ENCODE measurements around the gene WDR88.
"Not testable (repeated sequence)": the region's sequence is repeated elsewhere in the genome, so short reads cannot be mapped to it uniquely, and the experiment has no call there.

WDR88 gene

DNA sequence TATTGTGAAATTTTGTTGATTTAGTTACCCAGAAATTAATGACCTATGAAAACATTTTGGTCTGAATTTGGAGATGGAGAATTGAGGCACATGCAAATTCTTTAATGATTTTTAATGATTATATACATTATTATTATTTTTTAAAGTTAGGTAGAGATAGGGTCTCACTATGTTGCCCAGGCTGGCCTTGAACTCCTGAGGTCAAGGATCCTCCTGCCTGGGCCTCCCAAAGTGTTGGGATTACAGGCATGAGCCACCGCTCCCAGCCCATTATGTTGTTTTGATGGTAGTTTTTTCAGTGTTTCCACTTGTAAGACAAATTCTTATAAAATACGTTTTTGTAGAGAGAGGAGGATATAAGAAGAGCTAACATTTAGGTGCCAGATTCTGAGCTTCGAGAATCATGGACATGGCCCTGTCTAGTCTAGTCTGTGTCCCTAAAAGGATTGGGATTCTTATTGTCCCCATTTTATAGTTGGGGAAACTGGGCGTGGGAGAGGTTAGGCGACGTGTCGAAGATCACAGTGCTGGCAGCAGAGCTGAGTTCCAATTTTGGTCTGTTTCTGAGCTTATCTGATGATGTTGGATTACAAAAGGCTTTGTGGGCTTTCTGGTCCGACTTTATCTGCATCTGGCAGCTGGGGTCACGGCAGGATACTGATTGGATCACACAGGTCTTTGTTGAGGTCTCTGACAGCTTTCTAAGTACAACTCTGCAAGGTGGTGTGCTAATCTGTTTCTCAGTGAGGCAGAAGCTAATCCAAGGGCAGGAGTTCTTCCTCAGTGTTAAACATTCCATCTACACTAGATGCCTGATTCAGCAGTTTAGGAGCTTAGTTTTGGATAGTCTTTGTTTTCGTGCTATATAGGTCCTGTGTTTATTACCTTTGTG lies 7.5 kb upstream of the WDR88 start:
- no peaks in the 10 kb centered on the region for H3K27me3 ChIP-seq
- DNase-seq = no peak
- TF ChIP-seq, protein P1, sequence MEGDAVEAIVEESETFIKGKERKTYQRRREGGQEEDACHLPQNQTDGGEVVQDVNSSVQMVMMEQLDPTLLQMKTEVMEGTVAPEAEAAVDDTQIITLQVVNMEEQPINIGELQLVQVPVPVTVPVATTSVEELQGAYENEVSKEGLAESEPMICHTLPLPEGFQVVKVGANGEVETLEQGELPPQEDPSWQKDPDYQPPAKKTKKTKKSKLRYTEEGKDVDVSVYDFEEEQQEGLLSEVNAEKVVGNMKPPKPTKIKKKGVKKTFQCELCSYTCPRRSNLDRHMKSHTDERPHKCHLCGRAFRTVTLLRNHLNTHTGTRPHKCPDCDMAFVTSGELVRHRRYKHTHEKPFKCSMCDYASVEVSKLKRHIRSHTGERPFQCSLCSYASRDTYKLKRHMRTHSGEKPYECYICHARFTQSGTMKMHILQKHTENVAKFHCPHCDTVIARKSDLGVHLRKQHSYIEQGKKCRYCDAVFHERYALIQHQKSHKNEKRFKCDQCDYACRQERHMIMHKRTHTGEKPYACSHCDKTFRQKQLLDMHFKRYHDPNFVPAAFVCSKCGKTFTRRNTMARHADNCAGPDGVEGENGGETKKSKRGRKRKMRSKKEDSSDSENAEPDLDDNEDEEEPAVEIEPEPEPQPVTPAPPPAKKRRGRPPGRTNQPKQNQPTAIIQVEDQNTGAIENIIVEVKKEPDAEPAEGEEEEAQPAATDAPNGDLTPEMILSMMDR (IDR thresholded peaks at IDR 0.05; ENCODE audit: low read depth, low read length) = no peak

GRCh38 chr19:33125929-33126388 lies 6.0 kb upstream of the WDR88 start:
- no peaks in the 10 kb centered on the region for H3K9me3 ChIP-seq
- H3K4me1 ChIP-seq = 0 out of 2 replicates have a peak, but pooled peaks cover 6% of the 10 kb centered on the region
- no peaks in the 10 kb centered on the region for H3K27me3 ChIP-seq
- H3K4me3 ChIP-seq (ENCODE audit: low read depth, low read length) = no peak overlapping the region
- TF ChIP-seq, protein P1 (IDR thresholded peaks at IDR 0.05; ENCODE audit: low read depth, low read length) = peak; percentile 92
- H3K36me3 ChIP-seq = peaks cover 19% of the 10 kb centered on the region
- DNase-seq = peak; percentile 56

More for the DNA sequence above, 7.5 kb upstream of the WDR88 start:
- H3K4me1 ChIP-seq = 0 out of 2 replicates have a peak, but pooled peaks cover 6% of the 10 kb centered on the region
- peaks cover 19% of the 10 kb centered on the region for H3K36me3 ChIP-seq
- no peak overlapping the region for H3K4me3 ChIP-seq (ENCODE audit: low read depth, low read length)
- no peaks in the 10 kb centered on the region for H3K9me3 ChIP-seq

- not testable (repeated sequence) for H3K27me3 ChIP-seq; DNase-seq; H3K4me3 ChIP-seq (ENCODE audit: low read depth, low read length); H3K9me3 ChIP-seq; H3K4me1 ChIP-seq
- H3K36me3 ChIP-seq = peaks cover 19% of the 10 kb centered on the region
These were observed 5.2 kb upstream of the WDR88 start for GRCh38 chr19:33126712-33127111.

GRCh38 chr19:33129901-33130300 lies 2.0 kb upstream of the WDR88 start:
- TF ChIP-seq, protein P1 (IDR thresholded peaks at IDR 0.05; ENCODE audit: low read depth, low read length) = no peak
- H3K9me3 ChIP-seq = no peaks in the 10 kb centered on the region
- no peak overlapping the region for H3K4me3 ChIP-seq (ENCODE audit: low read depth, low read length)
- H3K4me1 ChIP-seq = peaks cover 7% of the 10 kb centered on the region; the same call in 1 of the 2 replicates
- no peak for DNase-seq
- no peaks in the 10 kb centered on the region for H3K27me3 ChIP-seq
- peaks cover 16% of the 10 kb centered on the region for H3K36me3 ChIP-seq

DNA sequence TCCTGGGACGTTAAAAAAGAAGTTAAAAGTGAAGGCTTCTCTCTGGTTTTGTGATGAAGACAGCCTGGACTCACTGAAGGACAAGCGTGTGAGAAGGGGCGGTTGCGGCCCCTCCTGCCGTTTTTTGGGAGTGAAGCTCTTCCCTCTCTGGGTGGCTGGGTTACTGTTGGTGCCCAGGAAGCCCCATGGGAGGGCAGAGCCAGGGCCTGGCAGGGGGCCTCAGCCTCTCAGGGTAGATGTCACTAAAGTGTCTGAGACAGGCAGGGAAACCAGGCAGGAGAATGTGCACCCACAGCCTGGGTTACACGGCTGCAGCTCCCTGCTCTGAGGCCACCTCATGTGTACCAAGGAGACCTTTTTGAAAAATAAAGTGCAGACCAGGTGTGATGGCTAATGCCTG lies 1.5 kb upstream of the WDR88 start:
- Histone ChIP-seq H3K36me3 (peaks cover 16% of the 10 kb centered on the region), H3K27me3 (no peaks in the 10 kb centered on the region), H3K9me3 (no peaks in the 10 kb centered on the region), H3K4me3 (ENCODE audit: low read depth, low read length) (no peak overlapping the region), H3K4me1 (peaks cover 6% of the 10 kb centered on the region; the same call in 1 of the 2 replicates)
- DNase-seq = no peak
- TF ChIP-seq, protein P1 (IDR thresholded peaks at IDR 0.05; ENCODE audit: low read depth, low read length) = no peak

DNA sequence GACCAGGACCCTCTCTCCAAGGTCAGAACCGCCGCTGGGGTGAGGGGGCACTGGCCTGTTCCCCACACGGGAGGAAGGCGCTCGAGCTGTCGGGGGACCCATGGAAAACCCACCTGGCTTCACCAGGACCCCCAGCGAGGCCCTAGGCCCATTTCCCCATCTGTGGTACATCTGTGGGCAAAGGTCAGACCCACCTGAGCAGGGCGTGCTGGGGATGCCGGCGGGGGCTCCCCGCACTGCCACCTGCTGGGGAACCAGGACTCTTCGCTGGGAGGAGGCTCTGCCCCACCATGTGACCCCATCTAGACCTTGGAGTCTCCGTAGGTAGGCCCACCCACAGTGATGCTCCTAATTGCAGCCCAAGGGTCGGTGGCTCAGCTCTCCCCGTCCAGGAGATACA lies 511 bp downstream of the WDR88 start:
- H3K36me3 ChIP-seq = peaks cover 7% of the 10 kb centered on the region

More for the DNA sequence above, 511 bp downstream of the WDR88 start:
- H3K9me3 ChIP-seq = no peaks in the 10 kb centered on the region
- no peaks in the 10 kb centered on the region for H3K27me3 ChIP-seq
- TF ChIP-seq, protein P1 (IDR thresholded peaks at IDR 0.05; ENCODE audit: low read depth, low read length) = peak; percentile 28; the same call in 1 of the 2 replicates
- H3K4me3 ChIP-seq (ENCODE audit: low read depth, low read length) = no peak overlapping the region
- DNase-seq = no peak
- H3K4me1 ChIP-seq = peaks cover 6% of the 10 kb centered on the region; the same call in 1 of the 2 replicates

Data from BE2C (cell line).